GM21825 (cell line): ENCODE results near the gene ASS1.

Experiments used
- ATAC-seq: cut with Tn5 transposase; IDR thresholded peaks from one replicate; pipeline ENCODE4 v1.9.1; 2021; ENCODE audit warnings: mild to moderate bottlenecking, moderate library complexity; ENCODE audit not compliant: unreplicated experiment

The ASS1 gene

DNA sequence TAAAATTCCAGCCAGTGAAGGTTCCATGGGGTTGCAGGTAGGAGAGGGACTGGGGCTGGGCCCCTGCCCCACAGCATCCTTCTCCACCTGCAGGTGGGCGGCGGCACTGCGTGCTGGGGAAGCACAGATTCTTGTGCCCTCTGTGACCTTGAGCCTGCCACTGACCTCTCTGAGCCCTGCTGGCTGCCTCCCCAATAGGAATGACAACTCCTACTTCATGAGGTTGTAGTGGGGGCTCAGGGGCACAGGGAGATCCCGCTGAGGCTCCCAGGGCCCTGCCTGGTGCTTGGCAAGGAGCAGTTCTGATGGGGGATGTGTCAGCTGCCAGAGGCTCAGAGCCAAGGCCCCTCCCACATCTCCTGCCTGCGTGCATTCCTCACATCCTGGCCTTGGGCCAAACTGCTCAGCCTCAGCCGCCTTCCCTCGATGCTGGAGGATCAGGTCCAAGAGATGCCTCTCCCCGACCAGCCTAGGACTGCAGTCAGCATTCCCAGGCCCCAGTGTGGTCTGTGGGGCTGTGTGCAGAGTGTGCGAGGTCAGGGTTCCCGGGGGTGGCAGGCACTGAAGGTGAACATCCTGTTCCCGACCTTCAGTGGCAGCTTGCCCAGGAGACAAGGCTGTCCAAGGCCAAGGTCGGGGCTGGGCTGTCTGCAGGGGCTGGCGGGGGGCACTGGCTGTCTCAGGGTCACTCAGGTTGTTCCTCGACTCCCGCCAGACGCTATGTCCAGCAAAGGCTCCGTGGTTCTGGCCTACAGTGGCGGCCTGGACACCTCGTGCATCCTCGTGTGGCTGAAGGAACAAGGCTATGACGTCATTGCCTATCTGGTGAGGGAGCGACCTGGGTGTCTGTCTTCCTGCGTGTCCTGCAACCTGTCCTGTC is 7.0 kb downstream of the ASS1 start:
- no peak for ATAC-seq

DNA sequence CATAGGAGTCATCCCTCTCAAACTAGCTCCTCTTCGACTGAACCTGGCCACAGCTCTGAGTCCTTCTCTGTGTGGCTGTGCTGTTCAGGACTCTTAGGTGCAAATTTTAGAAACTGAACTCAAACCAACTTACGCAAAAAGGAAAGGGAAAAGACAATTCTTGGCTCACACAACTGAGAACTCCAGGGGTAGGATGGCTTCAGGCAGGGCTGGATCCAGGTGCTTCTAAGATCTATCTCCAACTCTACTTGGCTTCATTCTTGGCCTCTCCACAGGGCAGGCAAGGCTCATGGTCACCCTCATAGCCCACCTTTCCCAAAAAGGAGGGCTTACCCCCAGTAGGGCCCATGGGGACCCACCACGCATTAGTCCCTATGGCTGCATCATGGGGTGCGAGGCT is 8.1 kb downstream of the ASS1 start:
- no peak for ATAC-seq

- no peak for ATAC-seq
Measured at GRCh38 chr9:130453487-130453886, 8.7 kb downstream of the ASS1 start.

DNA sequence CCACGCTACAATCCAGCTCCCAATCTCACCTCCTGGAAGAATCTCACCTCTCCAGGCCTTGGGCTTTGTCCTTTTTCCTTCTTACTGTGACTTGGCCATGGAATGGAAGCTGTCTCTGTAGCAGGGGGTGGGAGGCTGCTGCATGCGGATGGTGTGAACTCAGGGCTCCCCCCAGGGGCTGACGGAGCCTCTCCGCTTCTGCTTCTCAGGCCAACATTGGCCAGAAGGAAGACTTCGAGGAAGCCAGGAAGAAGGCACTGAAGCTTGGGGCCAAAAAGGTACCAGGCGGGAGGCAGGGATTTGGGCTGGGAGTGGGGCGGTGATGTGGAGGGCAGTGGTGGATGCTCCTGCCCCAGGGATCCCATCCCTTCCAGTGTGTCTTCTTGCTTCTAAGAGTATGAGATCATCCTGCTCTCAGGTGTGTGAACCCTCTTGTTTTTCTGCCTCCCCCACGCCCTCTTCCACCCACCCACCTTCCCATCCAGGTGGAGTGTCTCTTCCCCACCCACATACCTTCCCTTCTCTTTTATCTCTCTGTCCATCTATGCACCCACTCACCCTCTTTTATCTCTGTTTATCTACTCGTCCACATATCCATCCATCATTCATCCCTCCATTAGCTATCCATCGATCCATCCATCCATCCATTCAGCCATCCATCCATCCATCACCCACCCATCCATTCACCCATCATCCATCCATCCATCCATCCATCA is 9.5 kb downstream of the ASS1 start:
- ATAC-seq: no peak

DNA sequence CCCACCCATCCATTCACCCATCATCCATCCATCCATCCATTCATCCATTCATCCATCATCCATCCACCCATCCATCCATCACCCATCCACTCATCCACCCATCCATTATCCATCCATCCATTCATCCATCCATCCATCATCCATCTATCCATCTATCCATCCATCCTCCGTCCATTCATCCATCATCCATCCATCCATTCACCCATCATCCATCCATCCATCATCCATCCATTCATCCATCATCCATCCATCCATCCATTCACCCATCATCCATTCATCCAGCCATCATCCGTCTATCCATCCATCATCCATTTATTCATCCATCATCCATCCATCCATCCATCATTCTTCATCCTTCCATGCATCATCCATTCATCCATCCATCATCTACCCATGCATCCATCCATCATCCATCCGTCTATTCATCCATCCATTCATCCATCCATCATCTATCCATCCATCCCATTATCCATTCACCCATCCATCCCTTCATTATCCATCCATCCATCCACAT is 10.1 kb downstream of the ASS1 start:
- no peak for ATAC-seq

DNA sequence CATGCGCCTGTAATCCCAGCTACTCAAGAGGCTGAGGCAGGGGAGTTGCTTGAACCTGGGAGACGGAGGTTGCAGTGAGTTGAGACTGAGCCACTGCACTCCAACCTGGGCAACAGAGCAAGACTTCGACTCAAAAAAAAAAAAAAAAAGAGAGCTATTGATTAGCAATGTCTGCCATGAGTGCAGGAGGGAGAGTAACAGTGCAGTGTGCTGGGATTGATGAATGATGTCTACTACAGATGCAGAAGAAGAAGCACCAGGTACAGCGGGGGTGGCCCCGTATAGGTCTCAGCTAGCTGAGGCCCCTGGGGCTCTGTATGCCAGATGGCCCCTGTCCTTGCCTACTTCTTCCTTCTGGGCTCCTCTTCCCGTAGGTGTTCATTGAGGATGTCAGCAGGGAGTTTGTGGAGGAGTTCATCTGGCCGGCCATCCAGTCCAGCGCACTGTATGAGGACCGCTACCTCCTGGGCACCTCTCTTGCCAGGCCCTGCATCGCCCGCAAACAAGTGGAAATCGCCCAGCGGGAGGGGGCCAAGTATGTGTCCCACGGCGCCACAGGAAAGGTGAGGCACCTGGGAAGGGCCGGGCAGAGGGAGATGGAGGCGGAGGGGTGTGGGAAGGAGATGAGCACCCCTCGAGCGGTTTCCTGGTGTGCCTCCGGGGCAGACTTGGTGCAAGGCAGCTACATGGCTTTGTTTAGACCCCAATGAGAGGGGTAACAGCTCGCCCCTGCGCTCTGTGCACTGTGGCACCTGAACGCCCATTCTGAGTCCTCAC is 13.5 kb downstream of the ASS1 start:
- ATAC-seq: no peak

DNA sequence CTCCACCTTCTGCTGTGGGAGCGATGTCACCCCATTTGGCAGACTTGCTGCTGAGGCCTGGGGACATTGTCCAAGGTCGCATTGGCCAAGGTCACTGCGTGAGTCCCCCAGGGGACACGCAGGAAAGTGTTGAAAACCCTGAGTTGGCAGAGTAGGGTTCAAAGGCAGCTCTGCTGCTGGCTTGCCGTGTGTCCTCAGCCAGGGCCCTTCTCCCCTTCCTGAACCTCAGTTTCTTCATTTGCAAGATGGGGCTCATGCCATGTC is 14.0 kb downstream of the ASS1 start:
- ATAC-seq: no peak

- ATAC-seq: no peak
Measured at GRCh38 chr9:130459151-130459550, 14.4 kb downstream of the ASS1 start.

- ATAC-seq: no peak
Measured at GRCh38 chr9:130459941-130460669, 15.3 kb downstream of the ASS1 start.

DNA sequence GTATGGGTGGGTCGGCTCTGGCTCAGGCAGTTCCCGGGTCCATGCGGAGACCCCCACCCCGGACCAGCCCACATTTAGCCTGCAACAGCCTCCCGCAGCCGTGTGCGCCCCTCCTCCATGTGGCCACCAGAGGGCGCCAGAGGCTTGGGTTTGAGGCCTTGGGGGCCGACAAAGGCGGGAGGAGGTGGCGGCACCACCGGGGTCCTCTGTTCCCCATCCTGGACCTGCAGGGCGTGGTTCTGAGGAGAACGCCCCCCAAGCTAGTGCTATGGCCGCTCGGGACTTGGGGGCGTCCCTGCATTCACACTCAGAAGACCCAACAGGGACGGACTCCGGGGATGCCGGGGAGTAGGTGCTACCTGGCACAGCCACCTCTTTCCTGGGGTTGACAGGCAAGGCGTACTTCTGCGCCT is 16.5 kb downstream of the ASS1 start:
- ATAC-seq: no peak

DNA sequence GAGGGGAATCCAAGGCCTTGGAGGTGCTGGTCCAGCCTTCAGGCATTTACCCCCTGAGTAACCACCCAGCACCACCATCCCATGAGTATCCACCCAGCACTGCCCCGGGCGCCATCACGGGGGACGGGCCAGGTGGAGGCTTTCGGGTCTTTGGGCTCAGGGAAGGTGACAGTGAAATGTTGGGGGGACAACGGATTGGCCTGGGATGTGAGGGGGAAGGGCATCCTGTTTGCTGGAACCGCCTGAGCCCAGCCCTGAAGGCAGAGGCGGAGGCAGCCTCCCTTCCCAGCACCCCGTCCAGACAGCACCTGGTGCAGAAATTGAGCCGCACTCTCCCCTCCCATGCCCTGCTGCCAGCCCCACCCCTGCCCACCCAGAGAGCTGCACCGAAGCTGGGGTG is 17.0 kb downstream of the ASS1 start:
- no peak for ATAC-seq

- no peak for ATAC-seq
Measured at GRCh38 chr9:130462685-130463540, 18.2 kb downstream of the ASS1 start.

GRCh38 chr9:130463763-130464745 is 19.3 kb downstream of the ASS1 start:
- no peak for ATAC-seq

- no peak for ATAC-seq
Measured at GRCh38 chr9:130465383-130466096, 20.8 kb downstream of the ASS1 start.

GRCh38 chr9:130466537-130467217 is 21.9 kb downstream of the ASS1 start:
- ATAC-seq: no peak

DNA sequence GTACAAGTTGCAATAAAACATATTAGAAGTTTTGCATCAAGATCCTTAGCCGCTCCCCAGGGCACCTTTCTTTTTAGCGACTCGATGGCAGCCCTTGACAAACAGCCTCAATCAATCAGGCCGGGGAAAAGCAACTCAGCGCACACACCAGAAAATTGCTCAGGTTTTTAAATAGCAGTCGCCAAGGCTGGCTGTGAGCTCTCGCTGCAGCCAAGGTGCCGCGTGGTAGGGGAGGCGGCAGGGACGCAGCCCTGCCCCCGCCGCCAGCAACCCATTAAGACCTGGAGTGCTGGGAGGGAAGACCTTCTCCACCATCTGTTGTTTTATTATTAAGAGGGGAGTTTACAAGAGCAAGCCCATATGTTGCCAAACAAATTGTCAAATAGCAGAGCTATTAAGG is 22.6 kb downstream of the ASS1 start:
- ATAC-seq: no peak

- ATAC-seq: no peak
Measured at GRCh38 chr9:130468566-130468965, 23.8 kb downstream of the ASS1 start.

DNA sequence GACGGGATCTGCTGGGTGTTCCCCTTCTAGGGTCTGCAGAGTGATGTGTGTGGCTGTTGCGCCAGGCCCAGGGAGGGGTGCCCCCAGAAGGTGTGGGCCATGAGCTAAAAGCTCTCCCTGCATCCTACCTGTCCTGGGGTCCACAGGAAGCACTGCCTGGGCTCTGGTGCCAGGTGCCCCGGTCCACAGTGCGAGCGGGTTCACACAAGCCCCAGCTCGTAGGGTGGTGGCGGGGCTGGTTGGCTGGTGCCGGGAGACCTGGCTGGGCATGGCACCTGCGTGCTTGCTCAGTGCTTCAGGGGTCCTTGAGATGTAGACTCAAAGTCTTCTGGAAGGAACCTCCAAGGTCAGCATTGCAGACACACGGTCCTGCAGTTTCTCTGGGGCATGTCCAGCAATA is 25.5 kb downstream of the ASS1 start:
- no peak for ATAC-seq
